ENCODE results near the gene OLIG2.

The OLIG2 gene

DNA sequence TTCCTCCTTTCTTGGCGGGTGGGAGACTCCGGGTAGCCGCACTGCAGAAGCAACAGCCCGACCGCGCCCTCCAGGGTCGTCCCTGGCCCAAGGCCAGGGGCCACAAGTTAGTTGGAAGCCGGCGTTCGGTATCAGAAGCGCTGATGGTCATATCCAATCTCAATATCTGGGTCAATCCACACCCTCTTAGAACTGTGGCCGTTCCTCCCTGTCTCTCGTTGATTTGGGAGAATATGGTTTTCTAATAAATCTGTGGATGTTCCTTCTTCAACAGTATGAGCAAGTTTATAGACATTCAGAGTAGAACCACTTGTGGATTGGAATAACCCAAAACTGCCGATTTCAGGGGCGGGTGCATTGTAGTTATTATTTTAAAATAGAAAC is 2.5 kb downstream of the OLIG2 start:
- ATAC-seq, result no peak

DNA sequence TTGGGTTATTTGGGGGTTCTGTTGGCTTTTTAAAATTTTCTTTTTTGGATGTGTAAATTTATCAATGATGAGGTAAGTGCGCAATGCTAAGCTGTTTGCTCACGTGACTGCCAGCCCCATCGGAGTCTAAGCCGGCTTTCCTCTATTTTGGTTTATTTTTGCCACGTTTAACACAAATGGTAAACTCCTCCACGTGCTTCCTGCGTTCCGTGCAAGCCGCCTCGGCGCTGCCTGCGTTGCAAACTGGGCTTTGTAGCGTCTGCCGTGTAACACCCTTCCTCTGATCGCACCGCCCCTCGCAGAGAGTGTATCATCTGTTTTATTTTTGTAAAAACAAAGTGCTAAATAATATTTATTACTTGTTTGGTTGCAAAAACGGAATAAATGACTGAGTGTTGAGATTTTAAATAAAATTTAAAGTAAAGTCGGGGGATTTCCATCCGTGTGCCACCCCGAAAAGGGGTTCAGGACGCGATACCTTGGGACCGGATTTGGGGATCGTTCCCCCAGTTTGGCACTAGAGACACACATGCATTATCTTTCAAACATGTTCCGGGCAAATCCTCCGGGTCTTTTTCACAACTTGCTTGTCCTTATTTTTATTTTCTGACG is 3.1 kb downstream of the OLIG2 start:
- no peak for TF ChIP-seq ZFP30 (CRISPR knock-in tag; IDR thresholded peaks at IDR 0.05)
- no peak for TF ChIP-seq ZNF565 (CRISPR knock-in tag; conservative IDR thresholded peaks at IDR 0.05; ENCODE audit: low read depth)
- TF ChIP-seq TCF4 (CRISPR knock-in tag; IDR thresholded peaks at IDR 0.05; ENCODE audit: borderline replicate concordance), result no peak
- TF ChIP-seq ZNF8 (CRISPR knock-in tag; IDR thresholded peaks at IDR 0.05), result no peak
- no peak for TF ChIP-seq RARB (CRISPR knock-in tag; IDR thresholded peaks at IDR 0.05)
- TF ChIP-seq CSDC2 (CRISPR knock-in tag; IDR thresholded peaks at IDR 0.05), result no peak
- no peak for TF ChIP-seq ISL1 (CRISPR knock-in tag; IDR thresholded peaks at IDR 0.05)
- no peak for TF ChIP-seq ZNF70 (CRISPR knock-in tag; IDR thresholded peaks at IDR 0.05)
- no peak for TF ChIP-seq OSR1 (CRISPR knock-in tag; IDR thresholded peaks at IDR 0.05)
- TF ChIP-seq PPARA (CRISPR knock-in tag; IDR thresholded peaks at IDR 0.05; ENCODE audit: borderline replicate concordance), result no peak
- TF ChIP-seq, protein P1, sequence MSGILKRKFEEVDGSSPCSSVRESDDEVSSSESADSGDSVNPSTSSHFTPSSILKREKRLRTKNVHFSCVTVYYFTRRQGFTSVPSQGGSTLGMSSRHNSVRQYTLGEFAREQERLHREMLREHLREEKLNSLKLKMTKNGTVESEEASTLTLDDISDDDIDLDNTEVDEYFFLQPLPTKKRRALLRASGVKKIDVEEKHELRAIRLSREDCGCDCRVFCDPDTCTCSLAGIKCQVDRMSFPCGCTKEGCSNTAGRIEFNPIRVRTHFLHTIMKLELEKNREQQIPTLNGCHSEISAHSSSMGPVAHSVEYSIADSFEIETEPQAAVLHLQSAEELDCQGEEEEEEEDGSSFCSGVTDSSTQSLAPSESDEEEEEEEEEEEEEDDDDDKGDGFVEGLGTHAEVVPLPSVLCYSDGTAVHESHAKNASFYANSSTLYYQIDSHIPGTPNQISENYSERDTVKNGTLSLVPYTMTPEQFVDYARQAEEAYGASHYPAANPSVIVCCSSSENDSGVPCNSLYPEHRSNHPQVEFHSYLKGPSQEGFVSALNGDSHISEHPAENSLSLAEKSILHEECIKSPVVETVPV (CRISPR knock-in tag; IDR thresholded peaks at IDR 0.05), result no peak
- TF ChIP-seq ARNTL (CRISPR knock-in tag; IDR thresholded peaks at IDR 0.05; ENCODE audit: borderline replicate concordance, low read depth), result no peak
- no peak for TF ChIP-seq GLIS3 (CRISPR knock-in tag; IDR thresholded peaks at IDR 0.05)
- TF ChIP-seq ZC3H10 (CRISPR knock-in tag; IDR thresholded peaks at IDR 0.05), result no peak
- TF ChIP-seq BACH2 (CRISPR knock-in tag; IDR thresholded peaks at IDR 0.05; ENCODE audit: borderline replicate concordance), result no peak
- TF ChIP-seq, protein P2, sequence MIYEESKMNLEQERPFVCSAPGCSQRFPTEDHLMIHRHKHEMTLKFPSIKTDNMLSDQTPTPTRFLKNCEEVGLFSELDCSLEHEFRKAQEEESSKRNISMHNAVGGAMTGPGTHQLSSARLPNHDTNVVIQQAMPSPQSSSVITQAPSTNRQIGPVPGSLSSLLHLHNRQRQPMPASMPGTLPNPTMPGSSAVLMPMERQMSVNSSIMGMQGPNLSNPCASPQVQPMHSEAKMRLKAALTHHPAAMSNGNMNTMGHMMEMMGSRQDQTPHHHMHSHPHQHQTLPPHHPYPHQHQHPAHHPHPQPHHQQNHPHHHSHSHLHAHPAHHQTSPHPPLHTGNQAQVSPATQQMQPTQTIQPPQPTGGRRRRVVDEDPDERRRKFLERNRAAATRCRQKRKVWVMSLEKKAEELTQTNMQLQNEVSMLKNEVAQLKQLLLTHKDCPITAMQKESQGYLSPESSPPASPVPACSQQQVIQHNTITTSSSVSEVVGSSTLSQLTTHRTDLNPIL (CRISPR knock-in tag; IDR thresholded peaks at IDR 0.05; ENCODE audit: low read depth), result no peak
- no peak for TF ChIP-seq ESRRG (CRISPR knock-in tag; IDR thresholded peaks at IDR 0.05)
- no peak for ATAC-seq

More for the DNA sequence above, 2.5 kb downstream of the OLIG2 start:
- no peak for TF ChIP-seq BACH2 (CRISPR knock-in tag; IDR thresholded peaks at IDR 0.05; ENCODE audit: borderline replicate concordance)

DNA sequence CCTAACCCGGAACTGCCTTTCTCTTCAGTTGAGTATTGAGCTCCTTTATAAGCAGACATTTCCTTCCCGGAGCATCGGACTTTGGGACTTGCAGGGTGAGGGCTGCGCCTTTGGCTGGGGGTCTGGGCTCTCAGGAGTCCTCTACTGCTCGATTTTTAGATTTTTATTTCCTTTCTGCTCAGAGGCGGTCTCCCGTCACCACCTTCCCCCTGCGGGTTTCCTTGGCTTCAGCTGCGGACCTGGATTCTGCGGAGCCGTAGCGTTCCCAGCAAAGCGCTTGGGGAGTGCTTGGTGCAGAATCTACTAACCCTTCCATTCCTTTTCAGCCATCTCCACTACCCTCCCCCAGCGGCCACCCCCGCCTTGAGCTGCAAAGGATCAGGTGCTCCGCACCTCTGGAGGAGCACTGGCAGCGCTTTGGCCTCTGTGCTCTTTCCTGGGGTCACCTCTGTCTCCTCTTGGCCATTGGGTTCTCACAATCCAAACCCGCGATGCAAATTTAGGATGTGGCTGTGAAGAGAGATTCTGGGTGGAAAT is 3.7 kb downstream of the OLIG2 start:
- TF ChIP-seq ZFP30 (CRISPR knock-in tag; IDR thresholded peaks at IDR 0.05) (no peak), ISL1 (CRISPR knock-in tag; IDR thresholded peaks at IDR 0.05) (no peak), ZNF8 (CRISPR knock-in tag; IDR thresholded peaks at IDR 0.05) (no peak), ESRRG (CRISPR knock-in tag; IDR thresholded peaks at IDR 0.05) (no peak), BACH2 (CRISPR knock-in tag; IDR thresholded peaks at IDR 0.05; ENCODE audit: borderline replicate concordance) (no peak), GLIS3 (CRISPR knock-in tag; IDR thresholded peaks at IDR 0.05) (no peak), ZNF70 (CRISPR knock-in tag; IDR thresholded peaks at IDR 0.05) (no peak), ZNF565 (CRISPR knock-in tag; conservative IDR thresholded peaks at IDR 0.05; ENCODE audit: low read depth) (no peak), TOX (CRISPR knock-in tag; IDR thresholded peaks at IDR 0.05; ENCODE audit: borderline replicate concordance) (no peak), RARB (CRISPR knock-in tag; IDR thresholded peaks at IDR 0.05) (no peak), PPARA (CRISPR knock-in tag; IDR thresholded peaks at IDR 0.05; ENCODE audit: borderline replicate concordance) (no peak), ARNTL (CRISPR knock-in tag; IDR thresholded peaks at IDR 0.05; ENCODE audit: borderline replicate concordance, low read depth) (no peak), ZFP3 (CRISPR knock-in tag; IDR thresholded peaks at IDR 0.05) (no peak), TCF4 (CRISPR knock-in tag; IDR thresholded peaks at IDR 0.05; ENCODE audit: borderline replicate concordance) (no peak)
- TF ChIP-seq, protein P3, sequence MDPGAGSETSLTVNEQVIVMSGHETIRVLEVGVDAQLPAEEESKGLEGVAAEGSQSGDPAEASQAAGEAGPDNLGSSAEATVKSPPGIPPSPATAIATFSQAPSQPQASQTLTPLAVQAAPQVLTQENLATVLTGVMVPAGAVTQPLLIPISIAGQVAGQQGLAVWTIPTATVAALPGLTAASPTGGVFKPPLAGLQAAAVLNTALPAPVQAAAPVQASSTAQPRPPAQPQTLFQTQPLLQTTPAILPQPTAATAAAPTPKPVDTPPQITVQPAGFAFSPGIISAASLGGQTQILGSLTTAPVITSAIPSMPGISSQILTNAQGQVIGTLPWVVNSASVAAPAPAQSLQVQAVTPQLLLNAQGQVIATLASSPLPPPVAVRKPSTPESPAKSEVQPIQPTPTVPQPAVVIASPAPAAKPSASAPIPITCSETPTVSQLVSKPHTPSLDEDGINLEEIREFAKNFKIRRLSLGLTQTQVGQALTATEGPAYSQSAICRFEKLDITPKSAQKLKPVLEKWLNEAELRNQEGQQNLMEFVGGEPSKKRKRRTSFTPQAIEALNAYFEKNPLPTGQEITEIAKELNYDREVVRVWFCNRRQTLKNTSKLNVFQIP (CRISPR knock-in tag; IDR thresholded peaks at IDR 0.05; ENCODE audit: borderline replicate concordance, low read depth), result no peak
- TF ChIP-seq, protein P2 (CRISPR knock-in tag; IDR thresholded peaks at IDR 0.05; ENCODE audit: low read depth), result no peak
- TF ChIP-seq, protein P4, sequence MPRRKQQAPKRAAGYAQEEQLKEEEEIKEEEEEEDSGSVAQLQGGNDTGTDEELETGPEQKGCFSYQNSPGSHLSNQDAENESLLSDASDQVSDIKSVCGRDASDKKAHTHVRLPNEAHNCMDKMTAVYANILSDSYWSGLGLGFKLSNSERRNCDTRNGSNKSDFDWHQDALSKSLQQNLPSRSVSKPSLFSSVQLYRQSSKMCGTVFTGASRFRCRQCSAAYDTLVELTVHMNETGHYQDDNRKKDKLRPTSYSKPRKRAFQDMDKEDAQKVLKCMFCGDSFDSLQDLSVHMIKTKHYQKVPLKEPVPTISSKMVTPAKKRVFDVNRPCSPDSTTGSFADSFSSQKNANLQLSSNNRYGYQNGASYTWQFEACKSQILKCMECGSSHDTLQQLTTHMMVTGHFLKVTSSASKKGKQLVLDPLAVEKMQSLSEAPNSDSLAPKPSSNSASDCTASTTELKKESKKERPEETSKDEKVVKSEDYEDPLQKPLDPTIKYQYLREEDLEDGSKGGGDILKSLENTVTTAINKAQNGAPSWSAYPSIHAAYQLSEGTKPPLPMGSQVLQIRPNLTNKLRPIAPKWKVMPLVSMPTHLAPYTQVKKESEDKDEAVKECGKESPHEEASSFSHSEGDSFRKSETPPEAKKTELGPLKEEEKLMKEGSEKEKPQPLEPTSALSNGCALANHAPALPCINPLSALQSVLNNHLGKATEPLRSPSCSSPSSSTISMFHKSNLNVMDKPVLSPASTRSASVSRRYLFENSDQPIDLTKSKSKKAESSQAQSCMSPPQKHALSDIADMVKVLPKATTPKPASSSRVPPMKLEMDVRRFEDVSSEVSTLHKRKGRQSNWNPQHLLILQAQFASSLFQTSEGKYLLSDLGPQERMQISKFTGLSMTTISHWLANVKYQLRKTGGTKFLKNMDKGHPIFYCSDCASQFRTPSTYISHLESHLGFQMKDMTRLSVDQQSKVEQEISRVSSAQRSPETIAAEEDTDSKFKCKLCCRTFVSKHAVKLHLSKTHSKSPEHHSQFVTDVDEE (CRISPR knock-in tag; IDR thresholded peaks at IDR 0.05), result no peak
- TF ChIP-seq, protein P5, sequence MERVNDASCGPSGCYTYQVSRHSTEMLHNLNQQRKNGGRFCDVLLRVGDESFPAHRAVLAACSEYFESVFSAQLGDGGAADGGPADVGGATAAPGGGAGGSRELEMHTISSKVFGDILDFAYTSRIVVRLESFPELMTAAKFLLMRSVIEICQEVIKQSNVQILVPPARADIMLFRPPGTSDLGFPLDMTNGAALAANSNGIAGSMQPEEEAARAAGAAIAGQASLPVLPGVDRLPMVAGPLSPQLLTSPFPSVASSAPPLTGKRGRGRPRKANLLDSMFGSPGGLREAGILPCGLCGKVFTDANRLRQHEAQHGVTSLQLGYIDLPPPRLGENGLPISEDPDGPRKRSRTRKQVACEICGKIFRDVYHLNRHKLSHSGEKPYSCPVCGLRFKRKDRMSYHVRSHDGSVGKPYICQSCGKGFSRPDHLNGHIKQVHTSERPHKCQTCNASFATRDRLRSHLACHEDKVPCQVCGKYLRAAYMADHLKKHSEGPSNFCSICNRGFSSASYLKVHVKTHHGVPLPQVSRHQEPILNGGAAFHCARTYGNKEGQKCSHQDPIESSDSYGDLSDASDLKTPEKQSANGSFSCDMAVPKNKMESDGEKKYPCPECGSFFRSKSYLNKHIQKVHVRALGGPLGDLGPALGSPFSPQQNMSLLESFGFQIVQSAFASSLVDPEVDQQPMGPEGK (CRISPR knock-in tag; IDR thresholded peaks at IDR 0.05; ENCODE audit: borderline replicate concordance), result no peak
- no peak for ATAC-seq
